Astrocyte of the cerebellum (primary cell): ENCODE results near the gene IGF1R.

Experiments
- DNase-seq: peaks from one replicate; pipeline ENCODE4 v3.0.0-alpha.2; 2011; ENCODE audit warnings: low read depth
- H3K4me3 ChIP-seq: 2 replicates; pipeline ENCODE4 v1.5.1; 2011; ENCODE audit warnings: mild to moderate bottlenecking, low read depth, low read length, moderate library complexity
- in situ Hi-C: cut with HindIII; loops from 2 replicates; pipeline ENCODE4 v1.10.0; 2017; ENCODE audit warnings: low sequenced_read_pairs
- TF ChIP-seq, protein P1 (sequence below): IDR thresholded peaks from 2 replicates; pipeline ENCODE4 v1.5.1; 2012; ENCODE audit warnings: low read length, low read depth, moderate library complexity, mild to moderate bottlenecking; ENCODE audit errors: missing control alignments

IGF1R gene

DNA sequence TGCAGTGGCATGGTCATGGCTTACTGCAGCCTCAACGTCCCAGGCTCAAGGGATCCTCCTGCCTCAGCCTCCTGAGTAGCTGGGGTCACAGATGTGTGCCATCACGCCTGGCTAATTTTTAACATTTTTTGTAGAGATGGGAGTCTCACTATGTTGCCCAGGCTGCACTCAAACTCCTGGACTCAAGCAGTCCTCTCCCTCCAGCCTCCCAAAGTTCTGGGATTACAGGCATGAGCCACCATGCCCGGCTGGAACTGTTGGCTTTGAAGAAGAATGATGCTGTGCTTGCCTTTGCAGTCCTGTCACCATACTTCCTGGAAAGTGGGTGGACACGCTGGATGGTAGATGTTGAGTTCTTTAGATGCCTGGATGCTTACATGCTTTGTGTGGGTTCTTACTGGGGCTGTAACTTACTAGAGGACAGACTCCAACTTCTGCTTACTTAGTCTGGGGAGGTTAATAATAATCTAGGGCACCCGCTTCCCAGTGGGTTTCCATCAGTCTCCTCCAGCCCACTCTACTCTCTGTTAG lies 36.7 kb downstream of the IGF1R start:
- H3K4me3 ChIP-seq: no peak overlapping the region
- in situ Hi-C loops: no loop called here
- no peak for DNase-seq
- TF ChIP-seq, protein P1, sequence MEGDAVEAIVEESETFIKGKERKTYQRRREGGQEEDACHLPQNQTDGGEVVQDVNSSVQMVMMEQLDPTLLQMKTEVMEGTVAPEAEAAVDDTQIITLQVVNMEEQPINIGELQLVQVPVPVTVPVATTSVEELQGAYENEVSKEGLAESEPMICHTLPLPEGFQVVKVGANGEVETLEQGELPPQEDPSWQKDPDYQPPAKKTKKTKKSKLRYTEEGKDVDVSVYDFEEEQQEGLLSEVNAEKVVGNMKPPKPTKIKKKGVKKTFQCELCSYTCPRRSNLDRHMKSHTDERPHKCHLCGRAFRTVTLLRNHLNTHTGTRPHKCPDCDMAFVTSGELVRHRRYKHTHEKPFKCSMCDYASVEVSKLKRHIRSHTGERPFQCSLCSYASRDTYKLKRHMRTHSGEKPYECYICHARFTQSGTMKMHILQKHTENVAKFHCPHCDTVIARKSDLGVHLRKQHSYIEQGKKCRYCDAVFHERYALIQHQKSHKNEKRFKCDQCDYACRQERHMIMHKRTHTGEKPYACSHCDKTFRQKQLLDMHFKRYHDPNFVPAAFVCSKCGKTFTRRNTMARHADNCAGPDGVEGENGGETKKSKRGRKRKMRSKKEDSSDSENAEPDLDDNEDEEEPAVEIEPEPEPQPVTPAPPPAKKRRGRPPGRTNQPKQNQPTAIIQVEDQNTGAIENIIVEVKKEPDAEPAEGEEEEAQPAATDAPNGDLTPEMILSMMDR: no peak

DNA sequence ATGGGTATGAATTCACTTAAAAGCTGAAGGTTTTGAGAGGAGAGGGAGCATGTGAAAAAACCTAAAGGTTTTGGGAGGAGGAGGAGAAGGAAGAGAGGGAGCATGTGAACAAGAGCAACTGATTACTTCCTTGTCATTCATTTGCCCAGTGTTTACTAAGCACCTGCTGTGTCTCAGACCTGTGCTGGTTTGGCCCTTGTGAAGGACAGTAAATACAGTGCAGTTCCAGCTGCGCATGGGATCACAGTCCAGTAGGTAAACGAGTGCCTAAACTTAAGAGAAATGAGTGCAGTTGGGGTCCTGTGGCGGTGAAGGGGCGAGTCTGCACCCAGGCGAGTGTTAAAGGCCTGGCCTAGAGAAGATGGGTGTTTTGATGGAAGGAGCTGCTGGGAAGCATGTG lies 38.6 kb downstream of the IGF1R start:
- no peak overlapping the region for H3K4me3 ChIP-seq
- no peak for DNase-seq
- in situ Hi-C loops: no loop called here
- TF ChIP-seq, protein P1: no peak

DNA sequence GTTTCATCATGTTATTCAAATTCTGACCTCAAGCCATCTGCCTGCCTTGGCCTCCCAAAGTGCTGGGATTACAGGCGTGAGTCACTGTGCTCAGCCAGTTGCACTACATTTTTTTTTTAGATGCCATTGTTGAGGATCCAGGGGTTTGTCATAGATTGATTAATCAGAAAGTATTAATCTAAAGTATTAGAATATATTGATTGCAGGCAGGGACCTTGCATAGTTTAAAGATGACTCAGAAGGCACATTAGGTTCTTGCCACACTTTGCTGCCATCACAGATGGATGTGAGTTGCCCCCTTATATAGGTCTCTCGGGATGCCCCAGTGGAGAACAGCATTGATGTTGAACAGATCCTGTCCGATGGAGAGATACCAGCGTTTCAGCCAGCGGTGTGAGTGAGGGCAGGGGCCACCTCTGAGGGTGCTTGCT lies 41.1 kb downstream of the IGF1R start:
- H3K4me3 ChIP-seq: no peak overlapping the region
- DNase-seq: no peak
- in situ Hi-C loops: no loop called here
- TF ChIP-seq, protein P1: no peak

DNA sequence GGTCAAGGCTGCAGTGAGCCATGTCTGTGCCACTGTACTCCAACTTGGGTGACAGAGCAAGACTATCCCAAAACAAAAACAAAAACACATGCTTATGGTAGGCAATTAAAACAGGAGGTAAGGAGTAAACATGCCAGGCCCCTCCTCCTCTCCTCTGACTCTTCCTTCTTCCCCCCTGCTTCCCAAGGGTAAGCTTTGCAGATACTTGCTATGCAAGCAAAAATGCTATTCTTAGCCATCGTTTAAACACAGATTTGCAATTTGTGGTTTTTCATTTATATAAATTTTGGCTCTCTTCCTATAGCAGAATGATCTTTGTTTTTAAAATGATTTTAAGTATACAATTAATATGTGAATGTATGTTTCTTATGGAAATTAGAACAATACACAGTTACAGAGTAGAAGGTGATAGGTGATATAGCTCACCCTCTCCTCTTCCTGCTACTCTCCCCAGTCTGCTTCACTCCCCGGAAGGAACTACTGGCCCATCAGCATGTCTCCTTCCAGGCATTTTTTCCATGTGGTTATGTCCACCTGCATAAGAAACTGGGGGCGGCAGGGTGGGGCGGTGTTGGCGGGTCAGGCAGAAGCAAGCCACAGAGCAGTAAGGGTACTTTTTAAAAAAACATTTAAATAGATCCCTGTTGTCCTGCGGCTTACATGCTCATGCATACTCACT lies 42.1 kb downstream of the IGF1R start:
- no peak overlapping the region for H3K4me3 ChIP-seq
- TF ChIP-seq, protein P1: no peak
- in situ Hi-C loops: no loop called here
- no peak for DNase-seq

DNA sequence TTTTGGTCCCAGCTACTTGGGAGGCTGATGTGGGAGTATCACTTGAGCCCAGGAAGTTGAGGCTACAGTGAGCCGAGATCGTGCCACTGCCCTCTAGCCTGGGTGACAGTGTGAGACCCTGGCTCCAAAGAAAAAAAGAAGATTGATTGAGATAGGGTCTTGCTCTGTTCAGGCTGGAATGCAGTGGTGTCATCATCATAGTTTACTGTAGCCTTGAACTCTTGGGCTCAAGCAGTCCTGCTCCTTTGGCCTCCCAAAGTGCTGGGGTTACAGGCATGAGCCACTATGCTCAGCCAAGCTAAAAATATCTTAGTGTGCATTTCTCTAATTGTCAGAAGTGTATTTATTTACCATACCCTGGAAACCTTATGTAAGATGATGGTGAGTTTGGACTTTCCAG lies 43.9 kb downstream of the IGF1R start:
- no peak for DNase-seq
- in situ Hi-C loops: no loop called here
- TF ChIP-seq, protein P1: no peak
- H3K4me3 ChIP-seq: no peak overlapping the region

DNA sequence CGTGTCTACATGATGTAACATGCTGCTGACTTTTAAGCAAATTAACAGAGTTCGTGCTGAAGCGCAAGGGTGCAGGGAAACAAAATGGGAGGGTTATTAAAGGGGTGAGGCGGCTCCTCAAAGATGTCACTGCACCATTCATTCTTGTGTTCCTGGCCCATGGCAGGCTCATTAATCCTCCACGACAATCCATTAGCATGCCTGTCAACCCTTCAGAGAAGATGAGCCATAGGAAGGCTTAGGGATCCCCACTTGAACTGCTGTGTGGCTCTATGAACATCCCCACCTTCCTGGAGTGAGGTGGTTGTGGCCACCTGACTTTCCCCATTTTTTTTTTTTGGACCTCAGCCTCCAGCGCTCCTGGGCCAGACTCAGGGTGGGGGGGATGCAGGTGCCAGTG lies 45.8 kb downstream of the IGF1R start:
- in situ Hi-C loops: no loop called here
- no peak for DNase-seq
- no peak overlapping the region for H3K4me3 ChIP-seq
- TF ChIP-seq, protein P1: no peak

DNA sequence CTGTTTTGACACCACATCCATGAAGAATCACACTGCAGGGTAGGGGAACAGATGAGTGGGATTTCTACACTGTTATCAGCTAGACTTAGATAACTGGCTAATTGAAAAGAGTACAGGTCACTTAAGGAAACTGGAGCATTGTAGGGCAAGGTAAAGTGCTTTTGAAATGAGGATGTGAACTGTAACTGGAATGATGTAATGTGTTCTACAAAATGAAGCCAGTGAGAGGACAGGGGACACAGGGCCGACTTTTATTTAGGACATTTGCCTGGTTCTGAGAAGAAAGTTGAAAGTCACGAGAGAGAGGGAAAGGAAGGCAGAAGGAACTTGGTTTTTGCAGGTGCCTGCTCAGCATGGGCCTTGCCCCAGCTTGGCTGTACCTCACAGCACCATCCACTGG lies 50.5 kb downstream of the IGF1R start:
- H3K4me3 ChIP-seq: no peak overlapping the region
- in situ Hi-C loops: no loop called here
- TF ChIP-seq, protein P1: no peak
- DNase-seq: no peak
